ENCODE measurements around the gene HCFC1. TPM values are rescaled to one million over a fixed set of nuclear protein-coding genes. Genes with fewer than 3 reads are reported as not detected.
A peak's percentile ranks its signal among the peaks of the same experiment; 100 is the strongest.
"Not testable (repeated sequence)": the region's sequence is repeated elsewhere in the genome, so short reads cannot be mapped to it uniquely, and the experiment has no call there.

The HCFC1 gene
- total RNA-seq, 1 donor from 2014 or later = 99.9 TPM

- Mint-ChIP-seq H3K4me1 (no peaks in the 10 kb centered on the region), H3K27ac (no peak overlapping the region), H3K36me3 (peaks cover 14% of the 10 kb centered on the region), H3K4me3 (no peak overlapping the region), H3K9me3 (no peaks in the 10 kb centered on the region), H3K27me3 (ENCODE audit: low read depth) (no peaks in the 10 kb centered on the region)
- DNase-seq (ENCODE audit: low spot score in 2 of 2, unreplicated experiment in 2 of 2) = no peak
- no peak for TF ChIP-seq CTCF (IDR thresholded peaks at IDR 0.05; ENCODE audit: unreplicated experiment)
Measured at GRCh38 chrX:153981771-153982533, 10.3 kb upstream of the HCFC1 start.

DNA sequence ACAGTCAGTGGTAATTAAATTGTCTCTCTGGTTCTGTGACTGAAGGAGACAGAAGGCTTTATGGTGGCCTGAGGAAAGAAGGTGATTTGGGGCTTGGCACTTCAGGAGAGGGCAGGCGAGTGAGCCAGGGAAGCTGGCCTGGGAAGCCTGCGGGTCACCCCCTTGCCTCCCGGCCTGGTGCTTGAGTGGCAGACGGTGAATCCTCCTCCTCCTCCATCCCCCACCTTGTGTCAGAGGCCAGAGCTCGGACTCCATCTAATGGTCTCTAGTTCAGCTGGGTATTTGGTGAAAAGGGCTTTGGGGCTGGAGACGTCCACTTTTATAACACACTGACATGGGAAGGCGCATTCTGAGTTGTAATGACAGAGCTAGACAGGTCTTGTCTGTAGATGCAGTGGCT is 9.6 kb upstream of the HCFC1 start:
- TF ChIP-seq CTCF (IDR thresholded peaks at IDR 0.05; ENCODE audit: unreplicated experiment) = no peak
- no peaks in the 10 kb centered on the region for H3K27me3 Mint-ChIP-seq (ENCODE audit: low read depth)
- no peak overlapping the region for H3K4me3 Mint-ChIP-seq
- DNase-seq (ENCODE audit: low spot score in 2 of 2, unreplicated experiment in 2 of 2) = no peak
- peaks cover 14% of the 10 kb centered on the region for H3K36me3 Mint-ChIP-seq
- H3K4me1 Mint-ChIP-seq = no peaks in the 10 kb centered on the region
- H3K27ac Mint-ChIP-seq = no peak overlapping the region
- no peaks in the 10 kb centered on the region for H3K9me3 Mint-ChIP-seq

- peaks cover 14% of the 10 kb centered on the region for H3K36me3 Mint-ChIP-seq
- H3K4me3 Mint-ChIP-seq; H3K27me3 Mint-ChIP-seq (ENCODE audit: low read depth); H3K9me3 Mint-ChIP-seq; H3K4me1 Mint-ChIP-seq; H3K27ac Mint-ChIP-seq; DNase-seq (ENCODE audit: low spot score in 2 of 2, unreplicated experiment in 2 of 2): not testable (repeated sequence)
Measured at GRCh38 chrX:153980394-153980793, 8.8 kb upstream of the HCFC1 start.

GRCh38 chrX:153974726-153975286 is 3.2 kb upstream of the HCFC1 start:
- no peak for TF ChIP-seq CTCF (IDR thresholded peaks at IDR 0.05; ENCODE audit: unreplicated experiment)
- no peaks in the 10 kb centered on the region for H3K9me3 Mint-ChIP-seq
- H3K27ac Mint-ChIP-seq = peak overlapping the region; percentile 97
- no peak for DNase-seq (ENCODE audit: low spot score in 2 of 2, unreplicated experiment in 2 of 2)
- H3K27me3 Mint-ChIP-seq (ENCODE audit: low read depth) = no peaks in the 10 kb centered on the region
- peak overlapping the region; percentile 39 for H3K4me3 Mint-ChIP-seq
- H3K36me3 Mint-ChIP-seq = no peaks in the 10 kb centered on the region
- peaks cover 23% of the 10 kb centered on the region for H3K4me1 Mint-ChIP-seq

- Mint-ChIP-seq H3K9me3 (no peaks in the 10 kb centered on the region), H3K27me3 (ENCODE audit: low read depth) (no peaks in the 10 kb centered on the region), H3K27ac (peak overlapping the region; percentile 97), H3K4me1 (peaks cover 29% of the 10 kb centered on the region), H3K4me3 (peak overlapping the region; percentile 77), H3K36me3 (no peaks in the 10 kb centered on the region)
- no peak for TF ChIP-seq CTCF (IDR thresholded peaks at IDR 0.05; ENCODE audit: unreplicated experiment)
- no peak for DNase-seq (ENCODE audit: low spot score in 2 of 2, unreplicated experiment in 2 of 2)
Measured at GRCh38 chrX:153974003-153974725, 2.5 kb upstream of the HCFC1 start.
